NCI-H526 treated with DMSO at 0.1 percent for 48 hours (cell line): ENCODE results near the gene ATP11C.
A peak's percentile ranks its signal among the peaks of the same experiment; 100 is the strongest.
"Not testable (repeated sequence)": the region's sequence is repeated elsewhere in the genome, so short reads cannot be mapped to it uniquely, and the experiment has no call there.

Source experiments
- DNase-seq: peaks from one replicate; lab custom pipeline; 2025; lab: John Stamatoyannopoulos, UW

ATP11C gene

DNA sequence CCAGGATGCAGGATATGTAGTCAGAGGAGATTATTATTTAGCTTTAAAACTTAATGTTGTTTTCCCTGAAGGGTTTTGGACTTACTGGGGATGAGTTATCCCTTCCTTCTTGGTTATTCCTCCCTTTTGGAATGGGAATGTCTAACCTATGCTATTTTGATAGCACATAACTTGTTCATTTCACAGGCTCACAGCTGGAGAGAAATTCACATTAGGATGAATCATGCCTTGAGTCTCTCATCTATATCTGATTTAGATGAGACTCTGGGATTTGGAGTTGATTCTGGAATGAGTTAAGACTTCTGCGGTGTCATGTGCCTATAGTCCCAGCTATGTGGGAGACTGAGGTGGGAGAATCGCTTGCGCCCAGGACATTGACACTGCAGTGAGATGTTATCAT is 81.1 kb downstream of the ATP11C start:
- no peak for DNase-seq

DNA sequence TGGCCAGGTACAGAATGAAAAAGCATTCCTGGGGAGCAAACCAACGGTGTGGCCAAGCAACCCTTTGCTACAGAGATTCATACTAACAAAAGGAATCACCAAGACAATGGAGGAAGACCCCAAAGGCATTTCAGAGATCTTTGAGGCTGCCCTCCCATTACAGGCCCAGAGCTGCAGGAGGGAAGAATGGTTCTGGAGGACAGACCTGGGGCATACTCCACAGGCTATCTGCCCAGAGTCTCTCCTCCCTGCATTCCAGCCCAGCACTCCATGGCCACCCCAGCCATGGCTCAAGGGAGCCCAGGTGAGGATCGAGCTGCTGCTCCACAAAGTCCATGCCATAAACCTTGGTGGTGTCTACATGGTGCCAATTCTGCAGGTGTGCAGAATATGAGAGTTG is 81.9 kb downstream of the ATP11C start:
- no peak for DNase-seq

DNA sequence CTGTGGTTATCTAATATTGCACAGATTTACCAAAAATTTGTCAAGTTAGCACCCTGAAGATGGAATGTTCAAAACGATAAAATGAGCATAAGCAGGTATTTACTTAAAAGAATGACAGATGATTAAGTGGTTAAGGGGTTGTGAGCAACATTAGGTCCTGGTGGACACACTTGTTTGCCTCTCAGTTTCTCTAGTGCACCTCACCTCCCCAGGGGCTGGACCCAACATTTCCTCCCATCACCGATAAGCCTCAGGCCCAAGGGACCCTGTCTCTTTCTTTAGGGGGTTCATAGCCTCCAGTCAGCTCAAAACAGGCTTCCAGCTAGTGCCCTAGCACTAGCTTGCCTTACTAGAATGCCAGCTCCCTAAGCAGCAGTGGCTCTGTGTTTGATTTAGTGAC is 88.0 kb downstream of the ATP11C start:
- DNase-seq, result no peak

DNA sequence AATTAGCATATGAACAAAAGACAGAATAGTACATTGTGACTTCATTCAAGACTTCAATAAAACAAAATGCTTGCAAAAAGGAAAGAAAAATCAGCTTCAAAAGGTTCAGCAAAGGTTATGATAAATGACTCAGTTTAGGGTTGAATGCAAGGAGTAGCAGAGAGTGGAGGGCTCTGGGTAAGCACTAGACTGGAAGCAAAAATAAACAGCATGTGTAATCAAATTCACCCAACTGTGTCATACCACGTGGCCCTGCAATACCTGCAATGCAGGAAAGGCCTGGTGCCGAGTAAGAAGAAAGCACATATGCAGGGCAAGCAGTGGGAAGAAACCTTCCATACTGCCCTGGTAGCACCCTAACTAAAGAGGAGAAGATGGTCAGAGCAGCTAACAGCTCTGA is 88.7 kb downstream of the ATP11C start:
- DNase-seq, result peak; percentile 1

DNA sequence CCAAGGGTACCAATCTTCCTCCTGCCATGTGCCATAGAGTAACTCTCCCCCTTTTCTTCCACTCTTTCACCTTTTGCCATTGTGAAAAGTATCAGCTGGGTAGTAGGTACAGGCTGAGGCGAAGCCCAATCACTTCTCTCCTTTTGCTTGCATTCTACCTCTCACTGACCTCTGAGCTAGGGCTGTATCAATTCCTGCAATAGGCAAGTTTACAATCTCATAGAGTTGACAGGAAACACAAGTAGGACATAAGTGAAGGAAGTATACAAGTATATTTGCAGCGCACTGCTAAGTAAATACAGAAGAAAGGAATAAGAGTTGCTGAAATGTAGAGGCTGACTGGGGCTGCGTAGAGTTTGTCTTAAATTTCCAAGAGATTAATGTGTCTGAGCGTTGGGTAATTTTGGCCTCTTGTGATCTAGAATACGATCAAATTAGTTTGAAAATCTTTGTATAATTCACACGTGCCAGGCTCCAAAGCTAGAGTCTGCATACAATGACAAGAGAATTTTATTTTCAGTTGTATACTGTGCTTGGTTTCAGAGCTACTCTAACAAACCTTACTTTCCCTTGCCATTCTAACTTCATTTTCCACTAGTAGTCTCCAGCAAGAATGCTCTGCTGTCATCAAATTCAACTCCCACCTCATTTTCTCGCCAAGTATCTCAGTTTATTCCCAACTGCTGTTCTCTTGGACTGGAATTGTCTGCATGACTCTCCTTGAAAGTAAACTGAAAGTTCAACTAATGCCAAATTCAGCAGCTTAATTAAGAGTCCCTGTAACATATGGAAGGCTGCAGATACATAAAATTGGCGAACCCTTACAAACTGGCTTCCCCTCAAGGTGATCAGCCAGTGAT is 90.3 kb downstream of the ATP11C start:
- DNase-seq, result no peak

DNA sequence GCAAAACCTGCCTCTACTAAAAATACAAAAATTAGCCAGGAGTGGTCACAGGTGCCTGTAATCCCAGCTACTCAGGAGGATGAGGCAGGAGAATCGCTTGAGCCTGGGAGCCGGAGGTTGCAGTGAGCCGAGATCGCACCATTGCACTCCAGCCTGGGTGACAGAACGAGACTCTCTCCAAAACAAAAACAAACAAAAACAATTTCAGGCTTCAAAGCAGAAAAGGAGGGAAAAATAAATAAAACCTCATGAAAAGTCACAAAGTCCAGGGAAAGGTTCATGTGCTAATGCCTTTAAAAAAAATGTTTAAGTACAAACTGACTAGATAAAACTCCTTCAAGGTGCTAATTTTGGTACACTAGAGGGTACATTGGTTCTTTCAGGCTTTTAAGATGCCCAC is 96.5 kb downstream of the ATP11C start:
- DNase-seq, result not testable (repeated sequence)

DNA sequence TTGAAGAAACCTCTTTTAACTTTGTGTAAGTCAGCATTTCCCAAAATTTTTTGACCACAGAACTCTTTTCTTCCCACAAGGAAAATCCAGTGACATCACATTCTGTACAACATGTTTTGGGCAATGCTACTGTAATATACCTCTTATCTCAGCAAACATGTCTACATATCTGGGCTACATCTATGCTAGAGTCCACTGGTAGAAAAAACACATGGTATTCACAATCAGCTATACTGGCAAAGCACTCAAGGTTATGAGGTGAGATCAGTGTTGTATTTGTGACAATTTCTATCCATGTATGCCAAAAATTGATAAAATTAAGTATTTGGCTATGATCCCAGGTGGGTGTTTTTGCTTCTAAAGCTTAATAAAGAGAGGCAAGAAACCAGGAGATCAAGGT is 98.0 kb downstream of the ATP11C start:
- DNase-seq, result no peak

DNA sequence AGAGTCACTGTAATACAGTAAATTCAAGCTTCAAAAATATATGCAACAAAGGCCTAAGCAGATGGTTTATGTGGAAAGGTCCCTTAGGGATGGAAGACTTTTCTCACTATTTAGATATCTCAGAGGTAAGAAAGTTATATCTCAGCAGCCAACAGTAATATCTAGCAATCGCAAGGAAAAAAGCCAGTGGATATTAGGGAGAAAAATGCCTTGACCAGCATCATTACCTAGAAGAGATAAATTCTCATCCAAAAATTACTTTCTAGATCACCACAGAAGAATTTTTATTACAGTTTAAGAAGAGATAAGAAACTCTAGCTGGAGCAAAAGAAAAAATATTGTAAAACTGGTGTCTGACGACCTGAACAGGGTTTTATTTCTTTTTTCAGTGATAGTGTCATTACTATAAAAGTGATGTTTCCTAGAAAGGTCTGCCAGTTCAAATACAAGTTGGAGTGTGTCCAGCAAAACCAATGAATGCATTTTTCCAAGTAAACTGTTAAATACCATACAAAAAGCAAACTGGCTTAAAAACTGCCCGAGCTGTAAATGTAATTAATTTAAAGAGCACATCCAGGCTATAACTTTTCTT is 100.0 kb downstream of the ATP11C start:
- no peak for DNase-seq

DNA sequence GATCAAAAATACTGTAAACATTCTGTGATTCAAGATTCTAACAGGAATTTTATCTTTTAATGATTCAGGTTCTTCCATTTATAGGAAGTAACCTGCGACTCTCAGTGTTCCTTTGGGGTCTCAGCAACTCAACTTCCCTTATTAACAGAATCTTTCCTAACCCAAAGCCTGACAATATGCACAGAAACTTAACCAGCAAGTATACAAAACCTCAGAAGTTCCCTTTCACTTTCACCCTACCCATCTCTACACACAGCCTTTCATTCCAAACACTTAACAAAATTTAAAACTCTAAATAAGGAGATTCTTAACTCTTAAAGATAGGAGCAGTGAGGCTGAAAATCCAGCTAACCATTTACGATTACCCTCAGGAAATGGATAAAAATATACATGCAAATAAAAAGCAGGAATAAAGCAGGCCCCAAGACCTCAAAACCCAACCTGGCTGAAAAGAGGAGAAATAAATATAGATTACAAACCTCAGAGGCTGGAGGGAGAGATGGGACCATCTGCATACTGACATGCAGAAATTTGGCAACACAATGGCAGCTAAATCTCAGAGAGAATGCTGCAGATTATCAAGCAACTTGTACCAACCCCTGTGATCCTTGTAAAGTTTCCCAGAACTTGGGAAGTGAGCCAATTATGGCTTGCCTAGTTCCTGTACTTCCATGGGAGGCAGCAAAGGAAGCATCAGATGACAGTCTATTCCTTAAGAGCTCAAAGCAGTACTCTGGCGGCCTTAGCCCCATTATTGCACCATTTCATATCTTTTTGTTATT is 101.0 kb downstream of the ATP11C start:
- DNase-seq, result no peak

DNA sequence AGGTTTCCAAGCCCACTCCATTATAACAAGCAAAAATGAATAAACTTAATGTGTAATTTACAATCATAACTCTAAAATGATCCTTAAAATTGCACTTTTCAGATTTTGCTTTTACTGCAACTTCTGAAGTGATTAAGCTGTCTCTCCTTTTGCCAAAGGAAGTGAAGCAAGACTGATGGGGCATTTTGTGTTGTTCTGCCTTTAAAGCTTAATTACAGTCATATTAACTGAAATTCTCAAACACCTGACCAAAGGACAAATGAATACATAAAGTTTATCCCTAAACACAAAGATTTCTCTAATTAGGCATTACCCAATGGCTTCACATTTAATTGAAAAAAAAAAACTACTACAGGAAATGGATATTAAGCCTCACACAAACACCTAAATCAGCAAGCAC is 101.8 kb downstream of the ATP11C start:
- DNase-seq, result no peak

DNA sequence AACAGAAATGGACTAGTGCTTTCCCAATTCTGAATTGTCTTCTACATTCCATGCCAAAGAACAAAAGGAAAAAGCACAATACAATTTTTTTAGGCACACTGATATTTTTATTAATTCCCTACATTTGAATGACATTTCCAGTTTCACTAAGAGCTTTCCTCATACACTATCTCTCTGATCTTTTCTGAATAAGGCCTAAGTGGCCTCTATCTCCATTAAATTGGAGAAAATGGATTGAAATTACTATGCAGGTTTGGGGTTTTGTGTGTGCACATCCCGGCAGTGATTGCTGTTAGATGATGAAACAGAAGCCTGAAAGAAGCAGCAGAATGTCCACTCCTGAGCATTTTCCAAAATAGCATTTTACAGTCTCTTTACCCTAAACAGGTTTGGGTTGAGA is 104.0 kb downstream of the ATP11C start:
- no peak for DNase-seq

DNA sequence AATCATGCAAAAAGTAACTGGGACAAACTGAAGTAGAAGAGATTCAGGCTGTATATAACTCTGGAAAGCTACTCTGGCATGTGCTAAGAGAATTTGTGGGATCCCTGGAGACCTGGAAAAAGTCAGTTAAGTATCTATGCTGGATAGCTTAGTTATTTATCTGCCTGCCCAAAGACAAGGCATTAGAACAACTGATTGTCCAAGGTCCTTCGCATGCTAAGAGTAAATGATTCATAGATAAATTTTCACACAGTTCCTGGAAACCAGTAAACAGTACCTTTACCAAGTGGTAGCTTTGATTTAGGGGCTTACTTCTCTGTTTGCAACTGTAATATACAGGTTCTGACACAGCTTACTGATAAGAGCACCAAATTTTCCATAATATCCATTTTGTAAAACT is 104.8 kb downstream of the ATP11C start:
- DNase-seq, result no peak

DNA sequence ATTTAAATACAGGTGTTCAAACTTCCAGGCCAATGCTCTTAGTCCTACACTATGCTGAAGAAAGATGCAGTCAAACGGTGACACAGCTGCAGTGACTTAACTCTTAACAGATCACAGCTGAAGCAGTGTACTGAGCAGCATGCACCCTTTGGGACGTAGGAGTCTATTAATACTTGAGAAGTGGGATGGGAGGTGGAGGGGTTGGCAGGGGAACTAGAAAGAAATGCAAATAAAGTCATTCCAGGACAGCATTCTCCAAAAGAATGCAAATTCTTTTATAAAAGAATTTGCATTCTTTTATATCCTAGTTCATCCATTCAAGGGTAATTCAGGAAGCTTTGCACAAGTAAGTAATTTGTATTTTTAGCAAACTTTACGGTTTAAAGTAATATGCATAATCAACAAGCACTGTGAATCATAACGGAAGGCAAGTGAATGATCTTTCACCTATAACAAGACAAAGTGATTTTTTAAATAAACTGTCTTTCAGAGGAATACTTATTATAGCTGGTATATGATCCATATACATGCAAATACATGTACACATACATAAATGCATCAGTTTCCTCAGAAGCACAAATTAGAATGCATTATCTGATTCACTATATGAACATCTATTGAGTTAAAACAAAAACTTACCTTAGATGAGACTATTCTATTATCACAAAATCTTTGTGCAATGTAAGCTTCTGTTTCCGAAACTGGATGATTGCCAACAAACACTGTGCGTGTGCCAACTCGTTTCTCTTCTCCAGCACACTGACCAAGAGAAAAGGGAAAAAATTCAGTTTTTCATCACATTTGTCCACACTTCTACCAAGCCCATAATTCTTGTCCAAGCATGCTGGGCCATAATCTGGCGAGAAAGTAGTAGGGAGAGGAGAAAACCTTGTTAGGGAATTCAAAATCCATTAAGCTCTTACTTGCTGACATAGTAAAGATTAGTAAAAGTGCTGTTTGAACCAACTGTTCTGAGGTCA is 106.5 kb downstream of the ATP11C start:
- DNase-seq, result peak; percentile 64

DNA sequence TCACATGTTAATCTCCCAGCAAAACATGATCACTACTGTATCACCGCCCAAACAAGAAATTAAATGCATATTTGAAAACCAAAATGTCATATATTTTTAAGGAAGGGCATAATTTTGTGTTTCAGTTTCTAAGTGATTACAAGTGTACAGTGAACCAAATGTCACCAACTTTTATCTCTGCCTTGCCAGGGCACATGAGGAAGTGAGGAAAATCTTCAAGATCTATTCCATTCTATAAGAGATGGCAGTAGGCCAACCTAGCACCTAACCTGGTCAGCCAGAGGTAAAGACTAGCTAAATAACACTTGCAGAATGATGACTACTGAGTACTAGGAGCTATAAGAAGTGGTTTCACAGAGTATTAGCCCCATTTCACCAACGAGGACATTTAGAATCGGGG is 107.2 kb downstream of the ATP11C start:
- no peak for DNase-seq

DNA sequence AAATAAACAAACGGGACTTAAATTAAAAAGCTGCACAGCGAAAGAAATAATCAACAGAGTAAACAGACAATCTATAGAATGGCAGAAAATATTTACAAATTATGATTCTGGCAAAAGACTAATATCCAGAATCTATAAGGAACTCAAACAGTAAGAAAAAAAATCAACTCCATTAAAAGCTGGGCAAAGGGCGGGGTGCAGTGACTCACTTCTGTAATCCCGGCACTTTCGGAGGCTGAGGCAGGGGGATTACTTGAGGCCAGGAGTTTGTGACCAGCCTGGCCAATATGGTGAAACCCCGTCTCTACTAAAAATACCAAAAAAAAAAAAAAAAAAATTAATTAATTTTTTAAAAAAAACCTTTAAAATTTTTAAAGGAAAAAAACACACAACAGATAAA is 109.0 kb downstream of the ATP11C start:
- no peak for DNase-seq

DNA sequence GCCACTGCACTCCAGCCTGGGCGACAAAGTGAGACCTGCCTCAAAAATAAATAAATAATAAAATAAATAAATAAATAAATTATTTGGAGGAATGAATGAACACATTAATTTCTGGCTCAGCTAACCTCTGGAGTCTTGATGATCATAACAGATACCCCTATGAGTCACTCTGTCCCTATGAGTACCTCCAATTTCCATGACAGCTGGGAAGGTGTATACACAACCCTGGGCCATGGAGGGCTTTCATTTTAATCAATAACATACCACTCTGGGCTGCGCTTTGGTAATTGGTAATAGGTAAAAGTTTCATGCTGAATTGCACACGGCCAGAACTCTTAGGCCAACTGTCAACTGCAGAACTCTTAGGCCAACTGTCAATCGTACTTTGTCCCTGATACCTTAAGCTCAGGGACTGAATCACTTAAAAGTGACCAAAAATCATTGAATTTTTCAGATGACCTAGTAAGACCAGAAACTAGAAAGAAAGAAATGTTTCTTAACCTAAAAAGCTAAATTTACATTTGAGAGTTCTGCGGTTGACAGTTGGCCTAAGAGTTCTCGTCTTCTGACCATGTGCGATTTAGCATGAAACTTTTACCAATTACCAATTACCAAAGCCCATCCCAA is 112.4 kb downstream of the ATP11C start:
- DNase-seq, result no peak

DNA sequence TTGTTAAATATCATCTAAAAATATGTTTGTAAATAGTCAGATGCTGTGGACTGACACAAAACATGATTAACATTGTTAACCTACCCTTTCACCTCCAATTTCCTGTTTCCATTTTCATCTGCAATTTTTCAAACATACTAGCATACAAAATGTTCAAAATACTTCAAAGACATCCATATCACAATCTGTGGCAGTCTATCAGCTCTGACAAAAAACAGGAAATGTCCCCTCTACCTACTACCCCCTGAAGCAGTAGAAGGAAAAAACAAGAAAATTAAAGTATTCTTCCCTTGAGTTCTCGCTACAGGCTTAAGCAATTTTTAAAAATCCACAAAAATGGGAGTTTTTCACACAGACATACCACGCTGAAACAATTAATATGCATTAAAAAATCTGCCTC is 116.6 kb downstream of the ATP11C start:
- DNase-seq, result no peak

DNA sequence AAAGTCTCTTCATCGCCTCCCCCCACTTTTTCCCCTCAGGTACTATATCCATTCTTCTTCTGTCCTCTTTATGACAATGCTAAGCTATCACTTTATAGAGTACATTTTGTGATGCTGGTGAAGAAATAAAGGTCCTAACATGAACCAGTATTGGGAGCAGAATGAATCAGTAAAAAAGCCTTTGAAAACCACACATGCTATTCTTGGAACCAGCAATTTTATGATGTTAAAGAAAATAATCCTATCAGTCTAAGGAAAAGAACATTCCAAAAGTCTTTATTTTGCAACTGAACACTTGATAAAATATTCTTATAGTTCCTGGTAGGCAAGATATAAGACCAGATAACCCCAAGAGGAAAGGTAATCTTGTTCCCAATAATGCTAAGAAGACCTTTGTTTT is 117.1 kb downstream of the ATP11C start:
- no peak for DNase-seq

DNA sequence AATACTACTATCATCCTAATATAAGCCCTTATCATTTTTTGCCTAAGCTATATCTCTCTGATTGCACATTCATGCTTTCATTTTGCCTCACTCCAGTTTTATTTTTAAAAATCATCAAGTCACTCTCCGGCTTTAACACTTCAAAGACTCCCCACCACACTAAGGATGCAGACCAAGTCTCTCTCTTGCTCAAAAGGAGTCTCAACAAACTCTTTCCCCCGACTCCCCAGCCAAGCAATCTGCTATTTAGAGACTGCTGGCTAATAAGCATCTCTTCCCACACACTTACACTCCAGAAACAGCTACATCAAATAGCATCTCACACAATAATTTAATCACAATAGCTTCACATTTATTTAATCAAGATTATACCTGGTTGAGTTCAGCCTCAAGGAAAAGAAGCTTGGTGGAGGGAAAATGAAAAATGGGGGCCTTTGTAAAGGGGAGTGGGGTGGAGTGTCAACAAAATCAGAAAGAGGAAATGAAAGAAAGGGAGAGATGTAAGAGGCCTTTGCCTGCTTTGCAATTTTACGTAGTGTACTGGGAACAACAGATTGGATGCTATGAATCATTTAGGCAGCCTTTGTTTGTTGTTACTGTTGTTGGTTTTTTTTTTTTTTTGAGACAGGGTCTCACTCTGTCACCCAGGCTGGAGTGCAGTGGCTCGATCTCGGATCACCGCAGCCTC is 120.8 kb downstream of the ATP11C start:
- DNase-seq, result no peak

DNA sequence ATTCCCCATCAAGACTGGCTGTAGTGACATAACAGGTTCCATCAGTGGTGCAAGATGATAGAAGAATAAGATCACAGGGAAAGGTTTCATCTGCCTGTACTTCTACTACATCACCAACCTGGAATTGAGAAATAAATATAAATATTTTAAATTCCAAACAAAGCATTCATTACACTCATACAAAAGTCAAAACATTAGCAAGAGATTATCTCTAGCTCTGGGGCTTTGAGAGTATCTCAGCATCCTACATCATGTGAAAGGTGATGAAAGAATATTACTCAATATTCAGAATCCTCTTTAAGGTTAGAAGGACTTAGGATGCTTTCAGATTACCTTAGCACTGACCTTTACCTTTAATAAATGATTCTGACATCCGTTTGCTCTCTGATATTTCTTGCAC is 128.4 kb downstream of the ATP11C start:
- no peak for DNase-seq

DNA sequence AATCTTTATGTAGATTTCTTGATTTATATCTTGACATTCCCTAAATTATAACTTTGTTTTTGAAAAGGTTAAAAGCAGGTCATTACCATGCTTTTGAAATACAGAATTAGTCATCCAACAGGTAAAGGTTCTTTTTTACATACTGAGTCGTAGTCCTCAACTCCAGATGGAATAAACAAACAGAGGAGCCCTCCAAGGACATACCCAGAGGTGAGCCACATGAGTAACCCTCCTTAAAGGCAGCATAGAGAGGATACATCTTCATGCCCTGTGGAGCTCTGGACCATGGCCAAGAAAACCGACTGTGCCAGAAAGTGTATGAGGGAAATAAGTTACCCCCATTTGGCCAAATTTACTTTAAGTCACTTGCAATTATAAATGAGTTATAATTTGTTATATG is 129.6 kb downstream of the ATP11C start:
- no peak for DNase-seq
